Hepatocyte (in vitro differentiated cells): ENCODE results near the gene WDR33. TPM values are rescaled to one million over a fixed set of nuclear protein-coding genes. Genes with fewer than 3 reads are reported as not detected.

Experiments used
- DNase-seq: peaks from one replicate; pipeline ENCODE4 v3.0.0-alpha.2; 2016; ENCODE audit warnings: low spot score
- H2AFZ ChIP-seq: fragments of 200-600 bp; sonication (generic); 2 replicates; pipeline ENCODE4 v1.6.0; 2016; ENCODE audit warnings: antibody characterized with exemption, mild to moderate bottlenecking
- H3K27ac ChIP-seq: fragments of 200-600 bp; sonication (generic); 2 replicates; pipeline ENCODE4 v1.5.1; 2016; ENCODE audit warnings: mild to moderate bottlenecking
- H3K27me3 ChIP-seq: fragments of 200-600 bp; sonication (generic); 2 replicates; pipeline ENCODE4 v1.6.1; 2016
- H3K36me3 ChIP-seq: fragments of 200-600 bp; sonication (generic); replicated peaks from 2 replicates; pipeline ENCODE4 v1.5.1; 2016; ENCODE audit warnings: low read depth; ENCODE audit not compliant: insufficient read depth
- H3K4me1 ChIP-seq: fragments of 200-600 bp; sonication (generic); 2 replicates; pipeline ENCODE4 v1.5.1; 2016; ENCODE audit warnings: mild to moderate bottlenecking, moderate library complexity; ENCODE audit not compliant: insufficient read depth
- H3K4me2 ChIP-seq: fragments of 200-600 bp; sonication (generic); 2 replicates; pipeline ENCODE4 v1.6.0; 2016
- H3K4me3 ChIP-seq: fragments of 200-600 bp; sonication (generic); 2 replicates; pipeline ENCODE4 v1.5.1; 2016; ENCODE audit warnings: mild to moderate bottlenecking
- H3K79me2 ChIP-seq: fragments of 200-600 bp; sonication (generic); 2 replicates; pipeline ENCODE4 v1.6.0; 2017; ENCODE audit warnings: mild to moderate bottlenecking
- H3K9me2 ChIP-seq: fragments of 200-600 bp; sonication (generic); replicated peaks from 2 replicates; pipeline ENCODE4 v1.6.0; 2017; ENCODE audit warnings: mild to moderate bottlenecking; ENCODE audit not compliant: insufficient read depth
- H3K9me3 ChIP-seq: fragments of 200-600 bp; sonication (generic); 2 replicates; pipeline ENCODE4 v1.5.1; 2016; ENCODE audit warnings: low read depth, mild to moderate bottlenecking
- H4K20me1 ChIP-seq: fragments of 200-600 bp; sonication (generic); 2 replicates; pipeline ENCODE4 v1.6.0; 2016; ENCODE audit warnings: mild to moderate bottlenecking; ENCODE audit not compliant: insufficient read depth, poor library complexity, severe bottlenecking
- EZH2 ChIP-seq: fragments of 200-600 bp; sonication (generic); IDR thresholded peaks from 2 replicates; pipeline ENCODE4 v1.6.1; 2016; ENCODE audit warnings: antibody characterized with exemption, mild to moderate bottlenecking, borderline replicate concordance
- EZH2phosphoT487 ChIP-seq: fragments of 200-600 bp; sonication (generic); IDR thresholded peaks from one replicate; pipeline ENCODE4 v1.6.1; 2018; ENCODE audit warnings: antibody characterized with exemption, mild to moderate bottlenecking, low read depth, moderate library complexity; ENCODE audit not compliant: unreplicated experiment, severe bottlenecking
- WGBS: methylation state at CpG from one replicate; pipeline ENCODE4 v1.1.6; 2016; ENCODE audit warnings: low lambda C conversion rate; ENCODE audit errors: missing lambda C conversion rate; 5-methylcytosine and 5-hydroxymethylcytosine counted together
- polyA plus RNA-seq: library from polyadenylated mRNA; unstranded; fragments of >200 nt; fragmentation: Nextera tagmentation; extraction: Ambion mirVana; gene quantifications from 2 replicates; pipeline ENCODE4 v1.2.1, GENCODE V29; 2016
- total RNA-seq: library from RNA; depleted of rRNA; stranded (reverse); fragments of >200 nt; gene quantifications from 2 replicates; pipeline ENCODE4 v1.2.3, GENCODE V29; 2014
- TF ChIP-seq, protein P1 (sequence below): fragments of 200-600 bp; sonication (generic); IDR thresholded peaks from 2 replicates; pipeline ENCODE4 v1.5.1; 2016; ENCODE audit warnings: antibody characterized with exemption, mild to moderate bottlenecking; ENCODE audit not compliant: poor library complexity

The WDR33 gene
- total and polyA plus RNA-seq, 2 experiments from 2014 or later: 43.3 to 47.5 TPM

DNA sequence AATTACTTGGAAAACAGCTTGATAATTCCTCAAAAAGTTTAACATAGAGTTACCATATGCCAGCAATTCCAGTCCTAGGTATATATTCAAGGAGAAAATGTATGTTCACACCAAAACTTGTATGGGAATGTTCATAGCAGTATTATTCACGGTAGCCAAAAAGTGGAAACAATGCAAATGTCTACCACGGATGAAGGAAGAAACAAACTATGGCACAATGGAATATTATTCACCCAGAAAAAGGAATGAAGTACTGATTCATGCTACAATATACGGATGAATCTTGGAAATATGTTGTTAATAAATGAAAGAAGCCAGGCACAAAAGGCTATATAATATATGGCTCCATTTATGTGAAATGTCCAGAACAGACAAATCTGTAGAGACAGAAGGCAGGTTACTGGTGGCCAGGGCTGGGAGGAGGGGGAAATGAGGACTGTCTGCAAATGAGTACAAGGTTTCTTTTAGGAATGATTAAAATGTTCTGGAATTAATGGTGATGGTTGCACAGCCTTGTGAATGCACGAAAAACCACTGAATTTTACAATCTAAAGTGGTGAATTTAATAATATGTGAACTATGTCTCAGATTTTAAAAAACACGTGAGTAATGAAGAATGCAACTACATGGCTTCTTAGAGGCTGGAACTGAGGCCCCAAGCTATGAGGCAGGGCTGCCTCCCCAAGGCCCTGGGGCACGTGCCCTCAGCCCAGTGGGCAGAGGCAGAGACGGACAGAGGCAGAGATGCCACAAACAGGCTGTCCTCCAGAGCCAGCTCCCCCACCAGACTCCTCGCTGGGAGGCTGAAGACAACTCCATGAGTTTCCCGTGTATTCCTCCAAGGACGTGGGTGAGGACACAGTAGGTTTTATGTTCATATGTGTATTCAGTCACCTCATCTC lies 140.7 kb downstream of the WDR33 start:
- 90% methylated on average over 10 of the region's 10 CpGs for WGBS
- DNase-seq: no peak
- H3K27me3 ChIP-seq: peaks cover 32% of the 10 kb centered on the region

DNA sequence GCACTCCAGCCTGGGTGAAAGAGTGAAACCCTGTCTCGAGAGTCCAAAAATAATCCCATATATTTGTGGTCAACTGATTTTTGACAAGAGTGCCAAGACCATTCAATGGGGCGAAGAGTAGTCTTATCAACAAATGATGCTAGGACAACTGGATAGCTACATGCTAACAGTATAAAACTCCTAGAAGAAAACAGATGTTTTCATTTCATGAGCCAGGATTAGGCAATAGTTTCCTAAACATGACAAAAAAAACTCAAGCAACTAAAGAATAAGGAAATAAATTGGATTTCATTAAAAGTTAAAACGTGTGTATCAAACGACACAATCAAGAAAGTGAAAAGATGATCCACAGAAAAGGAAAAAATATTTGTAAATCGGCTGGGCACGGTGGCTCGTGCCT lies 141.9 kb downstream of the WDR33 start:
- H3K27me3 ChIP-seq: peaks cover 34% of the 10 kb centered on the region
- 95% methylated on average over 7 of the region's 7 CpGs for WGBS

More for the DNA sequence above, 140.7 kb downstream of the WDR33 start:
- Histone ChIP-seq H2AFZ (no peak overlapping the region), H3K36me3 (no peaks in the 10 kb centered on the region), H3K9me3 (no peaks in the 10 kb centered on the region), H3K79me2 (no peaks in the 10 kb centered on the region), H3K4me2 (no peak overlapping the region), H3K4me1 (no peaks in the 10 kb centered on the region), H3K27ac (no peak overlapping the region), H3K4me3 (no peak overlapping the region), H4K20me1 (no peaks in the 10 kb centered on the region), H3K9me2 (no peaks in the 10 kb centered on the region)
- TF ChIP-seq EZH2 (no peak), EZH2phosphoT487 (no peak)
- TF ChIP-seq, protein P1, sequence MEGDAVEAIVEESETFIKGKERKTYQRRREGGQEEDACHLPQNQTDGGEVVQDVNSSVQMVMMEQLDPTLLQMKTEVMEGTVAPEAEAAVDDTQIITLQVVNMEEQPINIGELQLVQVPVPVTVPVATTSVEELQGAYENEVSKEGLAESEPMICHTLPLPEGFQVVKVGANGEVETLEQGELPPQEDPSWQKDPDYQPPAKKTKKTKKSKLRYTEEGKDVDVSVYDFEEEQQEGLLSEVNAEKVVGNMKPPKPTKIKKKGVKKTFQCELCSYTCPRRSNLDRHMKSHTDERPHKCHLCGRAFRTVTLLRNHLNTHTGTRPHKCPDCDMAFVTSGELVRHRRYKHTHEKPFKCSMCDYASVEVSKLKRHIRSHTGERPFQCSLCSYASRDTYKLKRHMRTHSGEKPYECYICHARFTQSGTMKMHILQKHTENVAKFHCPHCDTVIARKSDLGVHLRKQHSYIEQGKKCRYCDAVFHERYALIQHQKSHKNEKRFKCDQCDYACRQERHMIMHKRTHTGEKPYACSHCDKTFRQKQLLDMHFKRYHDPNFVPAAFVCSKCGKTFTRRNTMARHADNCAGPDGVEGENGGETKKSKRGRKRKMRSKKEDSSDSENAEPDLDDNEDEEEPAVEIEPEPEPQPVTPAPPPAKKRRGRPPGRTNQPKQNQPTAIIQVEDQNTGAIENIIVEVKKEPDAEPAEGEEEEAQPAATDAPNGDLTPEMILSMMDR: no peak

GRCh38 chr2:127665267-127665893 lies 145.6 kb downstream of the WDR33 start:
- H4K20me1 ChIP-seq: no peaks in the 10 kb centered on the region
- TF ChIP-seq, protein P1: no peak
- TF ChIP-seq EZH2 (no peak), EZH2phosphoT487 (no peak)
- no peaks in the 10 kb centered on the region for H3K79me2 ChIP-seq
- no peaks in the 10 kb centered on the region for H3K9me3 ChIP-seq
- peaks cover 39% of the 10 kb centered on the region for H3K27me3 ChIP-seq
- no peak overlapping the region for H3K27ac ChIP-seq
- 94% methylated on average over 8 of the region's 8 CpGs for whole genome bisulfite sequencing
- H3K4me2 ChIP-seq: peak overlapping the region; percentile 84
- no peak for DNase-seq
- H3K4me1 ChIP-seq: peaks cover 11% of the 10 kb centered on the region
- no peak overlapping the region for H3K4me3 ChIP-seq
- H2AFZ ChIP-seq: no peak overlapping the region
- no peaks in the 10 kb centered on the region for H3K9me2 ChIP-seq
- H3K36me3 ChIP-seq: no peaks in the 10 kb centered on the region

More for the DNA sequence above, 141.9 kb downstream of the WDR33 start:
- TF ChIP-seq EZH2phosphoT487: no peak
- TF ChIP-seq, protein P1: no peak
- TF ChIP-seq EZH2: no peak
- H3K4me3 ChIP-seq: no peak overlapping the region
- no peak overlapping the region for H3K4me2 ChIP-seq
- no peaks in the 10 kb centered on the region for H4K20me1 ChIP-seq
- no peak for DNase-seq
- H3K9me3 ChIP-seq: no peaks in the 10 kb centered on the region
- peaks cover 6% of the 10 kb centered on the region for H3K4me1 ChIP-seq
- no peaks in the 10 kb centered on the region for H3K9me2 ChIP-seq
- H3K27ac ChIP-seq: no peak overlapping the region
- no peaks in the 10 kb centered on the region for H3K36me3 ChIP-seq
- H2AFZ ChIP-seq: no peak overlapping the region
- no peaks in the 10 kb centered on the region for H3K79me2 ChIP-seq
